AG09319 (cell line): ENCODE measurements around the gene IRS2.

Experiments used
- DNase-seq: peaks from one replicate; pipeline ENCODE4 v3.0.0-alpha.2; 2010; ENCODE audit warnings: low read depth; ENCODE audit errors: extremely low read depth
- CTCF ChIP-seq: IDR thresholded peaks from 2 replicates; pipeline ENCODE4 v1.5.1; 2011; ENCODE audit warnings: low read depth, mild to moderate bottlenecking, inconsistent platforms, low read length, moderate library complexity

The IRS2 gene

DNA sequence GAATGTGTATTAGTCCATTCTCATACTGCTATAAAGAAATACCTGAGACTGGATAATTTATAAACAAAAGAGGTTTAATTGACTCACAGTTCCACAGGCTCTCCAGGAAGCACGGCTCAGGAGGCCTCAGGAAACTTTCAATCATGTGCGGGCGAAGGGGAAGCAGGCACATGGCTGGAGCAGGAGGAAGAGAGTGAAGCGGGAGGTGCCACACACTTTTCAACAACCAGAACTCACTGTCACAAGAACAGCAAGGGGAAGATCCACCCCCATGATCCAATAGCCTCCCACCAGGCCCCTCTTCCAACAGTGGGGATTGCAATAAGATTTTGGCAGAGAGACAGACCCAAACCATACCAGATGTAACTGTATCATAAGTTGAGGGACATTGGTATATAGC is 72.7 kb downstream of the IRS2 start:
- TF ChIP-seq CTCF, result no peak
- no peak for DNase-seq

DNA sequence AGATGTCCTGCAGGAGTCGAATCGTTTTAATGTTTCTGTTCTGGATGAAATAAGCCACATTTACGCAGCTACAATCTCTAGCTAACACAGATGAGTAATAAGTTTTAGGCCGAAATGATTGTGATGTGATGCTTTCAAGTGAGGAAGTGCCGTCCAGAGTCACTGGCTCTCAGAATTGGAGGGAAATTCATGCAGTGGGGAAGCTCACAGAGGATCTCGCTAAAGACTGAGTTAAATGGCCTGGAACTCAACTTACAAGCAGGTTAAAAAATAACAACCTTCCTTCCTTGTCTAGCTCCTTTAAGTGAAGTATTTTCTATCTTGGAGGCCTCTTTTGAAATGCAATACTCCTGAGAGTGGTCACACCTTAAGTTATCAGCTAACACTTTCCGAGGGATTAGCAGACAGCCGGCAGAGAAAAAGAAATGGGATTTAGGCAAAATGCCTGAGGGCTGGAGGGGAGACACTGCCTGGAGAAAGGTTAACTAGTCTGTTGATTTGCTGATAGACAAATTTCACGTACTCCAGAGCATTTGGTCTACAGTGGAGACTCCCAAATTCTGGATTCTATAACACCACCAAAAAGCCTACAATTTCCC is 74.2 kb downstream of the IRS2 start:
- no peak for TF ChIP-seq CTCF
- no peak for DNase-seq

- no peak for DNase-seq
- no peak for TF ChIP-seq CTCF
Observed at GRCh38 chr13:109707742-109708617, 78.4 kb downstream of the IRS2 start.

DNA sequence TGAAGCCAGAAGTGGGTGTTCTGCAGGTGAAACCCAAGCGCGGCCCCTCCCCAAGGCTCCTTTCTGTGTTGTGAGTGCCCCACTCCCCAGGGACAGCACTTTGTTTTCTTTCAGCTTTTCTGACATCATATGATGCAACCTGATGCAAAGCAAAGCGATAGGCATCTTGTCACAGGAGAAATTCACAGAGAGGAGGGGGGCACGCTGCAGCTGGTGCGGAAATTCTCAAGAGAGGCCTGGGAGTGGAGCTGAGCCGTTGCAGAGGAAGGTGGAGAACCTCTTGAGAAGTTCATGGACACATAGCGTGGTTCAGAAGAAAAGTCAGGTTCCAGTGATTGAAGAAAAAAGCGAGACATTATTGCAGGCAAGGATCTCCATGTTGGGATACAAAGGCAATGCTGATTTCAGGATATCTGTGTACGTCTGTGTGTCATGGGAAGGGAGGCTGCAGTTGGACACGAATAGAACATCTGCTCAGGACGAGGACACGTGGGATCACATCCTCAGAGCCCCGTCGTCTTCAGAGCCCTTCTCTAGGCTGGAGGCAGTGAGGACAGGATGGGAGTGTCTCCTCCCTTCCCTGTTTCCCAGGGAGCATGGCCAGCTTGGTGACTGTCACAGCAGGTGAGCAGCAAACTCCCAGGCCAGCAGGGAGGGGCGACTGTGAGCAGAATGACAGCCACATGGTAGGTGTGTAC is 79.2 kb downstream of the IRS2 start:
- TF ChIP-seq CTCF, result no peak
- DNase-seq, result no peak

DNA sequence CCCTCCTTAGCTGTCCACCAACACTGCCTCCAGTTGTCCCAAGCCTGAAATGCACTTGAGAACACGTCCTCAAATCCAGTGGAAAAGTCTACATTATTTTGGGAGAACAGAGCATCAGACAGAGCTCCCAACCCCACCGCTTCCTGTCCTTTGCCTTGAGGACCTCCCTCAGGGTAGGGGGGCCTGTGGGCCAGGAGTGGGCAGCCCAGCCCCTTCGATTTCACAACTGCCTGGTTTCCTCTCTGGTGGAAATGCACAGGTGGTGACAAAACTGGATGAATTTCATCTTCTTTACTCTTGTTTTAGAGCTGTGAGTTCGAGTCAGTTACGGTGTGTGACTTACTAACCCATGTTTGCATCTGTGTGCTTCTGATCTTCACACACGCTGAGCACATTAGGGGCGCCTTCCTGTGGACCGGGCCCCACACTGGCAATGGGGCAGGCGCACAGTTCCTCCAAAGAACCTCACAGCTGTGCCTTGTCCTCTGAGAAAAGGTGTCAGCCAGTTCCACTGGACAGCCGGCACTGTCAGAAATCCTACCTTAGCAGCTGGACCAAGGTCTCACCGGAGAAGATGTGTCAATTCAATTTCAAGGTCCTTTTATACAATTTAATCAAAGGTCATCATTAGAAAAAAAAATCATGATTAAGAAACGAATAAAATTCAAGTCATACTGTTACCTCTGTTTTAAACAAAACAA is 80.2 kb downstream of the IRS2 start:
- DNase-seq, result no peak
- no peak for TF ChIP-seq CTCF

- TF ChIP-seq CTCF, result no peak
- no peak for DNase-seq
Observed at GRCh38 chr13:109704771-109705635, 81.4 kb downstream of the IRS2 start.
